GM23338 (cell line): Measurements from ENCODE around the gene ATP4A. TPM values are rescaled to one million over a fixed set of nuclear protein-coding genes. Genes with fewer than 3 reads are reported as not detected.
A peak's percentile ranks its signal among the peaks of the same experiment; 100 is the strongest.

Source experiments
- ATAC-seq: fragments of 200-7000 bp; cut with Tn5 transposase; 3 replicates; pipeline ENCODE4 v1.9.1; 2020
- DNase-seq: peaks from one replicate; pipeline ENCODE4 v3.0.0-alpha.2; 2015; ENCODE audit warnings: low spot score
- H2AFZ ChIP-seq: fragments of 200-600 bp; sonication (generic); 2 replicates; pipeline ENCODE4 v1.8.0; 2016; ENCODE audit warnings: antibody characterized with exemption, mild to moderate bottlenecking, moderate library complexity
- H3F3A ChIP-seq: fragments of 200-600 bp; sonication (generic); replicated peaks from 2 replicates; pipeline ENCODE4 v1.8.0; 2017; ENCODE audit warnings: antibody characterized with exemption, mixed run types, low read depth
- H3K27ac ChIP-seq: fragments of 200-600 bp; sonication (generic); 2 replicates; pipeline ENCODE4 v1.6.1; 2016; ENCODE audit warnings: low read depth
- H3K27me3 ChIP-seq: fragments of 200-600 bp; sonication (generic); 2 replicates; pipeline ENCODE4 v1.8.0; 2016; ENCODE audit warnings: mild to moderate bottlenecking, mixed run types, moderate library complexity; ENCODE audit not compliant: insufficient read depth
- H3K36me3 ChIP-seq: fragments of 200-600 bp; sonication (generic); 2 replicates; pipeline ENCODE4 v1.8.0; 2016; ENCODE audit warnings: mild to moderate bottlenecking; ENCODE audit not compliant: insufficient read depth
- H3K4me1 ChIP-seq: fragments of 200-600 bp; sonication (generic); 2 replicates; pipeline ENCODE4 v1.8.0; 2016; ENCODE audit warnings: mild to moderate bottlenecking, moderate library complexity; ENCODE audit not compliant: insufficient read depth
- H3K4me2 ChIP-seq: fragments of 200-600 bp; sonication (generic); 2 replicates; pipeline ENCODE4 v1.7.1; 2017; ENCODE audit warnings: mixed run types
- H3K4me3 ChIP-seq: fragments of 200-600 bp; sonication (generic); 2 replicates; pipeline ENCODE4 v1.6.1; 2016; ENCODE audit warnings: mixed run types
- H3K79me2 ChIP-seq: fragments of 200-600 bp; sonication (generic); replicated peaks from 2 replicates; pipeline ENCODE4 v1.8.0; 2017; ENCODE audit warnings: mild to moderate bottlenecking; ENCODE audit not compliant: insufficient read depth
- H3K9me2 ChIP-seq: fragments of 200-600 bp; sonication (generic); 2 replicates; pipeline ENCODE4 v1.8.0; 2017; ENCODE audit not compliant: insufficient read depth
- H4K20me1 ChIP-seq: fragments of 200-600 bp; sonication (generic); replicated peaks from 2 replicates; pipeline ENCODE4 v1.8.0; 2017; ENCODE audit warnings: mild to moderate bottlenecking; ENCODE audit not compliant: insufficient read depth
- H3K27ac Mint-ChIP-seq: 2 replicates; pipeline ENCODE4 v1.8.0; 2020; ENCODE audit warnings: inconsistent platforms, mild to moderate bottlenecking, moderate library complexity, mixed read lengths
- H3K27me3 Mint-ChIP-seq: 3 replicates; pipeline ENCODE4 v1.8.0; 2022; ENCODE audit warnings: low read depth, mild to moderate bottlenecking, moderate library complexity, mixed read lengths, inconsistent platforms; ENCODE audit not compliant: insufficient read depth, poor library complexity
- H3K36me3 Mint-ChIP-seq: 3 replicates; pipeline ENCODE4 v1.8.0; 2021; ENCODE audit warnings: low read depth, mild to moderate bottlenecking, inconsistent platforms, moderate library complexity, mixed read lengths
- H3K4me1 Mint-ChIP-seq: 3 replicates; pipeline ENCODE4 v1.8.0; 2020; ENCODE audit warnings: mild to moderate bottlenecking, inconsistent platforms, mixed read lengths
- H3K4me3 Mint-ChIP-seq: 3 replicates; pipeline ENCODE4 v1.8.0; 2021; ENCODE audit warnings: moderate library complexity, mild to moderate bottlenecking, inconsistent platforms, mixed read lengths
- H3K9me3 Mint-ChIP-seq: 3 replicates; pipeline ENCODE4 v1.8.0; 2020; ENCODE audit warnings: moderate library complexity, mild to moderate bottlenecking, inconsistent platforms, mixed read lengths
- CREB1 ChIP-seq: fragments of 250-450 bp; sonication (Bioruptor Pico); IDR thresholded peaks from 2 replicates; pipeline ENCODE4 v1.5.0; 2020; ENCODE audit warnings: low read depth, mild to moderate bottlenecking, moderate library complexity
- EZH2 ChIP-seq: fragments of 200-600 bp; sonication (generic); IDR thresholded peaks from one replicate; pipeline ENCODE4 v1.8.0; 2017; ENCODE audit warnings: antibody characterized with exemption, mild to moderate bottlenecking, low read depth; ENCODE audit not compliant: unreplicated experiment
- JUNB ChIP-seq: IDR thresholded peaks from one replicate; pipeline ENCODE4 v1.6.1; 2016; ENCODE audit warnings: antibody characterized with exemption; ENCODE audit not compliant: unreplicated experiment
- NANOG ChIP-seq: IDR thresholded peaks from 2 replicates; pipeline ENCODE4 v1.6.1; 2016; ENCODE audit warnings: antibody characterized with exemption, borderline replicate concordance
- POLR2AphosphoS5 ChIP-seq: IDR thresholded peaks from 2 replicates; pipeline ENCODE4 v1.6.1; 2016; ENCODE audit warnings: antibody characterized with exemption, low read depth
- STAT1 ChIP-seq: IDR thresholded peaks from one replicate; pipeline ENCODE4 v1.6.1; 2016; ENCODE audit warnings: antibody characterized with exemption; ENCODE audit not compliant: unreplicated experiment
- ZNF114 ChIP-seq: fragments of 250-450 bp; sonication (Bioruptor Pico); IDR thresholded peaks from 2 replicates; pipeline ENCODE4 v1.5.0; 2020; ENCODE audit warnings: mild to moderate bottlenecking, moderate library complexity
- ZNF331 ChIP-seq: fragments of 250-450 bp; sonication (Bioruptor Pico); IDR thresholded peaks from 2 replicates; pipeline ENCODE4 v1.5.0; 2020; ENCODE audit warnings: low read depth, mild to moderate bottlenecking, moderate library complexity
- polyA plus RNA-seq: library from polyadenylated mRNA; unstranded; fragments of >200 nt; fragmentation: Nextera tagmentation; extraction: Ambion mirVana; gene quantifications from 2 replicates; pipeline ENCODE4 v1.2.1, GENCODE V29; 2016
- total RNA-seq: library from RNA; depleted of rRNA; stranded (reverse); fragments of >200 nt; shearing (Covaris generic); gene quantifications from 2 replicates; pipeline ENCODE4 v1.2.3, GENCODE V29; 2014
- TF ChIP-seq, protein P1 (sequence below): IDR thresholded peaks from one replicate; pipeline ENCODE4 v1.6.1; 2018; ENCODE audit warnings: antibody characterized with exemption; ENCODE audit not compliant: unreplicated experiment
- TF ChIP-seq, protein P2 (sequence below): IDR thresholded peaks from 2 replicates; pipeline ENCODE4 v1.6.1; 2016; ENCODE audit warnings: antibody characterized with exemption
- TF ChIP-seq, protein P3 (sequence below), 2 experiments: fragments of 200-600 bp in 1 of 2; sonication (generic) in 1 of 2; conservative IDR thresholded peaks; 2 replicates each; pipeline versions ENCODE4 v1.5.1 to v1.6.1; 2016 to 2017; ENCODE audit warnings: antibody characterized with exemption in 2 of 2, low read depth in 2 of 2, mild to moderate bottlenecking in 2 of 2, moderate library complexity in 1 of 2

The ATP4A gene
- total and polyA plus RNA-seq, 2 experiments from 2014 or later: 0.61 to 0.63 TPM

DNA sequence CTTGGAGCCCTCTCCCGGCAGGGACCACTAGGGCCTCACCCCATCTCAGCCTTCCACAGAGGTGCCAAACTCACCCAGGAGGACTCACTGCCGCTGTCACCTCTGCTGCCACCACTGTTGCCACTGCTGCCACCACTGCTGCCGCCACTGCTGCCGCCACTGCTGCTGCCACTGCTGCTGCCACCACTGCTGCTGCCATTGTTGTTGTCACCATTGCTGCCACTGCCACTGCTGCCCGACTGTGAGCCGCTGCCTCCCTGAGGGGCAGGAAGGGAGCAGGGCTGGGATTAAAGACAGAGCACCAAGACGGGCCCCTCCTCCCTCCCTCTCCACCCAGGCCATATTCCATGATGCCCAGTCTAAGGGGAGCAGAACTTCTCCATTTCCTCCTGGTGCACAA lies 52.1 kb downstream of the ATP4A start (continued):
- TF ChIP-seq, protein P1, sequence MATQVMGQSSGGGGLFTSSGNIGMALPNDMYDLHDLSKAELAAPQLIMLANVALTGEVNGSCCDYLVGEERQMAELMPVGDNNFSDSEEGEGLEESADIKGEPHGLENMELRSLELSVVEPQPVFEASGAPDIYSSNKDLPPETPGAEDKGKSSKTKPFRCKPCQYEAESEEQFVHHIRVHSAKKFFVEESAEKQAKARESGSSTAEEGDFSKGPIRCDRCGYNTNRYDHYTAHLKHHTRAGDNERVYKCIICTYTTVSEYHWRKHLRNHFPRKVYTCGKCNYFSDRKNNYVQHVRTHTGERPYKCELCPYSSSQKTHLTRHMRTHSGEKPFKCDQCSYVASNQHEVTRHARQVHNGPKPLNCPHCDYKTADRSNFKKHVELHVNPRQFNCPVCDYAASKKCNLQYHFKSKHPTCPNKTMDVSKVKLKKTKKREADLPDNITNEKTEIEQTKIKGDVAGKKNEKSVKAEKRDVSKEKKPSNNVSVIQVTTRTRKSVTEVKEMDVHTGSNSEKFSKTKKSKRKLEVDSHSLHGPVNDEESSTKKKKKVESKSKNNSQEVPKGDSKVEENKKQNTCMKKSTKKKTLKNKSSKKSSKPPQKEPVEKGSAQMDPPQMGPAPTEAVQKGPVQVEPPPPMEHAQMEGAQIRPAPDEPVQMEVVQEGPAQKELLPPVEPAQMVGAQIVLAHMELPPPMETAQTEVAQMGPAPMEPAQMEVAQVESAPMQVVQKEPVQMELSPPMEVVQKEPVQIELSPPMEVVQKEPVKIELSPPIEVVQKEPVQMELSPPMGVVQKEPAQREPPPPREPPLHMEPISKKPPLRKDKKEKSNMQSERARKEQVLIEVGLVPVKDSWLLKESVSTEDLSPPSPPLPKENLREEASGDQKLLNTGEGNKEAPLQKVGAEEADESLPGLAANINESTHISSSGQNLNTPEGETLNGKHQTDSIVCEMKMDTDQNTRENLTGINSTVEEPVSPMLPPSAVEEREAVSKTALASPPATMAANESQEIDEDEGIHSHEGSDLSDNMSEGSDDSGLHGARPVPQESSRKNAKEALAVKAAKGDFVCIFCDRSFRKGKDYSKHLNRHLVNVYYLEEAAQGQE: no peak
- no peak for TF ChIP-seq NANOG
- no peak for TF ChIP-seq ZNF114 (CRISPR knock-in tag)
- no peak for TF ChIP-seq ZNF331 (CRISPR knock-in tag)
- TF ChIP-seq STAT1: no peak
- no peak for TF ChIP-seq JUNB
- TF ChIP-seq, protein P2, sequence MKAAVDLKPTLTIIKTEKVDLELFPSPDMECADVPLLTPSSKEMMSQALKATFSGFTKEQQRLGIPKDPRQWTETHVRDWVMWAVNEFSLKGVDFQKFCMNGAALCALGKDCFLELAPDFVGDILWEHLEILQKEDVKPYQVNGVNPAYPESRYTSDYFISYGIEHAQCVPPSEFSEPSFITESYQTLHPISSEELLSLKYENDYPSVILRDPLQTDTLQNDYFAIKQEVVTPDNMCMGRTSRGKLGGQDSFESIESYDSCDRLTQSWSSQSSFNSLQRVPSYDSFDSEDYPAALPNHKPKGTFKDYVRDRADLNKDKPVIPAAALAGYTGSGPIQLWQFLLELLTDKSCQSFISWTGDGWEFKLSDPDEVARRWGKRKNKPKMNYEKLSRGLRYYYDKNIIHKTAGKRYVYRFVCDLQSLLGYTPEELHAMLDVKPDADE: no peak

DNA sequence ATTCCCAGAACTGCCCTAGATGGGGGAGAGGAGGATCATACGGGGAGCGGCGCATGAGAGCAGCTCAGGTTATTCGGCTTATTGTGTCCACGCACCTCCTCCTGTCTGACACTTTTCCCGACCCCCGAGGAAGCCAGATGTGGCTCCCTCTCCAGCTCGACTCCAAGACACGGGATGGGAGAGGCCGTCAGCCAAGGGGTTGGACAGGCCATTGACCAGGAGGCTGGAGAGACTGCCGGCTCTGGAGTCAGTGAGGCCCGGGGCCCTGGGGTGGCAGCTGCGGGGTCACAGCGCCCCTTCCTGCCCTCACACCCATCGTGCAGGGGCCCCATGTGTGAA lies 52.9 kb downstream of the ATP4A start:
- H4K20me1 ChIP-seq: peaks cover 5% of the 10 kb centered on the region
- peaks cover 27% of the 10 kb centered on the region for H3K4me1 ChIP-seq
- H3K4me3 ChIP-seq: peak overlapping the region; percentile 87
- H3K27me3 Mint-ChIP-seq: peaks cover 14% of the 10 kb centered on the region
- no peak overlapping the region for H3K27ac ChIP-seq
- H3K4me2 ChIP-seq: peak overlapping the region; percentile 79
- peaks cover 20% of the 10 kb centered on the region for H3K36me3 ChIP-seq
- 0 out of 2 replicates have a peak, but pooled peaks cover 3% of the 10 kb centered on the region for H3F3A ChIP-seq
- no peaks in the 10 kb centered on the region; the same call in 1 of the 3 replicates for H3K9me3 Mint-ChIP-seq
- H3K36me3 Mint-ChIP-seq: peaks cover 35% of the 10 kb centered on the region
- peak overlapping the region; percentile 97 for H3K4me3 Mint-ChIP-seq
- DNase-seq: no peak
- H3K27ac Mint-ChIP-seq: no peak overlapping the region
- H3K4me1 Mint-ChIP-seq: peaks cover 33% of the 10 kb centered on the region
- H2AFZ ChIP-seq: peak overlapping the region; percentile 91
- H3K79me2 ChIP-seq: peaks cover 33% of the 10 kb centered on the region
- ATAC-seq: peak; percentile 3
- H3K9me2 ChIP-seq: no peaks in the 10 kb centered on the region
- H3K27me3 ChIP-seq: peaks cover 2% of the 10 kb centered on the region; the same call in 1 of the 2 replicates
- no peak for TF ChIP-seq CREB1 (CRISPR knock-in tag)
- TF ChIP-seq, protein P1: no peak
- TF ChIP-seq JUNB: no peak
- no peak for TF ChIP-seq EZH2
- TF ChIP-seq POLR2AphosphoS5: no peak
- TF ChIP-seq, protein P3, sequence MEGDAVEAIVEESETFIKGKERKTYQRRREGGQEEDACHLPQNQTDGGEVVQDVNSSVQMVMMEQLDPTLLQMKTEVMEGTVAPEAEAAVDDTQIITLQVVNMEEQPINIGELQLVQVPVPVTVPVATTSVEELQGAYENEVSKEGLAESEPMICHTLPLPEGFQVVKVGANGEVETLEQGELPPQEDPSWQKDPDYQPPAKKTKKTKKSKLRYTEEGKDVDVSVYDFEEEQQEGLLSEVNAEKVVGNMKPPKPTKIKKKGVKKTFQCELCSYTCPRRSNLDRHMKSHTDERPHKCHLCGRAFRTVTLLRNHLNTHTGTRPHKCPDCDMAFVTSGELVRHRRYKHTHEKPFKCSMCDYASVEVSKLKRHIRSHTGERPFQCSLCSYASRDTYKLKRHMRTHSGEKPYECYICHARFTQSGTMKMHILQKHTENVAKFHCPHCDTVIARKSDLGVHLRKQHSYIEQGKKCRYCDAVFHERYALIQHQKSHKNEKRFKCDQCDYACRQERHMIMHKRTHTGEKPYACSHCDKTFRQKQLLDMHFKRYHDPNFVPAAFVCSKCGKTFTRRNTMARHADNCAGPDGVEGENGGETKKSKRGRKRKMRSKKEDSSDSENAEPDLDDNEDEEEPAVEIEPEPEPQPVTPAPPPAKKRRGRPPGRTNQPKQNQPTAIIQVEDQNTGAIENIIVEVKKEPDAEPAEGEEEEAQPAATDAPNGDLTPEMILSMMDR (conservative IDR thresholded peaks at IDR 0.05; ENCODE audit: low read depth in 2 of 2): no peak
- no peak for TF ChIP-seq ZNF114 (CRISPR knock-in tag)
